Measurements from ENCODE around the gene ZNF547.
A peak's percentile ranks its signal among the peaks of the same experiment; 100 is the strongest.
"Not testable (repeated sequence)": the region's sequence is repeated elsewhere in the genome, so short reads cannot be mapped to it uniquely, and the experiment has no call there.

ZNF547 gene

GRCh38 chr19:57374647-57375046, 11.3 kb downstream of the ZNF547 start:
- DNase-seq: not testable (repeated sequence)

GRCh38 chr19:57376151-57376550, 12.8 kb downstream of the ZNF547 start:
- DNase-seq: no peak

GRCh38 chr19:57377498-57378146, 14.3 kb downstream of the ZNF547 start:
- no peak for DNase-seq

GRCh38 chr19:57380923-57381322, 17.6 kb downstream of the ZNF547 start:
- DNase-seq: no peak

- no peak for DNase-seq
Measured at GRCh38 chr19:57382806-57383488, 19.6 kb downstream of the ZNF547 start.

GRCh38 chr19:57389194-57389729, 25.9 kb downstream of the ZNF547 start:
- no peak for DNase-seq

- peak; percentile 93 to 98 for DNase-seq
Measured at GRCh38 chr19:57389730-57390598, 26.6 kb downstream of the ZNF547 start, which contains the start of gene ZNF548. Gene ZNF548, plus strand, starts transcription at chr19:57389854. Its CDS starts 246 bp downstream, at chr19:57390100.

GRCh38 chr19:57395710-57396109, 32.4 kb downstream of the ZNF547 start:
- no peak for DNase-seq

GRCh38 chr19:57398868-57399267, 35.5 kb downstream of the ZNF547 start:
- no peak for DNase-seq

GRCh38 chr19:57403737-57404563, 40.6 kb downstream of the ZNF547 start:
- no peak for DNase-seq

- no peak for DNase-seq
Measured at GRCh38 chr19:57406516-57407123, 43.3 kb downstream of the ZNF547 start.

GRCh38 chr19:57410877-57411671, 47.7 kb downstream of the ZNF547 start, which contains the start of gene ZNF17:
Gene ZNF17, plus strand, starts transcription at chr19:57411161. Its CDS starts 2,455 bp downstream, at chr19:57413616.
- DNase-seq: peak; percentile 81 to 94

GRCh38 chr19:57419439-57419838, 56.1 kb downstream of the ZNF547 start:
- no peak for DNase-seq

- DNase-seq: no peak
Measured at GRCh38 chr19:57421037-57421436, 57.7 kb downstream of the ZNF547 start.

All from NCI-H446 (cell line).